Skeletal muscle cell (primary cell): Measurements from ENCODE around the gene MUS81.

ENCODE experiments used
- DNase-seq: peaks from one replicate; pipeline ENCODE4 v3.0.0-alpha.2; 2010; ENCODE audit warnings: low read depth
- H3K4me3 ChIP-seq: 2 replicates; pipeline ENCODE4 v1.5.1; 2011; ENCODE audit warnings: low read depth, mild to moderate bottlenecking, control low read depth, low read length, moderate library complexity

MUS81 gene

GRCh38 chr11:65869643-65870306 is 9.5 kb downstream of the MUS81 start:
- DNase-seq: no peak
- H3K4me3 ChIP-seq: no peak overlapping the region

GRCh38 chr11:65870307-65870658 is 10.1 kb downstream of the MUS81 start:
- no peak overlapping the region for H3K4me3 ChIP-seq
- no peak for DNase-seq

GRCh38 chr11:65870706-65871681 is 10.8 kb downstream of the MUS81 start:
- peak overlapping the region; percentile 69 for H3K4me3 ChIP-seq
- no peak for DNase-seq

GRCh38 chr11:65871811-65872548 is 11.7 kb downstream of the MUS81 start:
- no peak for DNase-seq
- peak overlapping the region; percentile 69 for H3K4me3 ChIP-seq

DNA sequence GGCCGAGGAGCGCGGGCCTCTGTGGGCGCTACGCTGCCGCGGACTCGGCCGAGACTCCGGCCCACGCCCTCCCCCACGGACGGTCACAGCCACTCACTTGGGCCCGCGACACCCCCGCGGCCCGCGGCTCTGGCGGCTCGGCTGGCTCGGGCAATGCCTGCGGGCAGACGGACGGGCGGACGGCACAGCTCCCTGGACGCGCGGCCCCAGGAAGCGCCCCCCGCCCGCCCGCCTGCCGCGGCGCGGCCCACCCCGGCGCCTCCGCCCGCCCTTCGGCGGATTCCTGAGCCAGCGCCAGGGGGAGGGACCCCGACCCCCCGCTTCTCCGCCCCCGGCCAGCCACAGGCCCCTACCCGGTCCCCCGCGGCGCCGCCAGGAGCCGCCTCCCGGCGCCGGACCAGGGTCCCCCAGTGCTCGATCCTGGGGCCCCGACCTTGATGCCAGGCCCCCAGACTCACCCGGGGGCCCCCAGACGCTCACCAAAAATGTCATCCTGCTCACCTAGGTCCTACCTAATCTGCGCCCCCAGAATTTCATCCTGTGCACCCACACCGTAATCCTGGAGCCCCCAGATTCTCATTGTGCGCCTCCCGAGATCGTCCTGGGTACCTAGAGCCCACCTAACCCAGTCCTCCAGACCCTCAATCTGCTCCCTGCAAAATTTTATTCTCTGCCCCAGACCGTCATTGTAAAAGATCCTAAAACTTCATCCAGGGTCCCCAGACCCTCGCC is 12.5 kb downstream of the MUS81 start, which contains the start of gene EFEMP2:
Gene EFEMP2, minus strand, starts transcription at position 215 of the 732 bp plus-strand sequence. CDS start 446 bp downstream, outside the sequence.
- DNase-seq: no peak
- peak within 1 kb of the TSS; percentile 69 for H3K4me3 ChIP-seq

GRCh38 chr11:65873318-65874156 is 13.3 kb downstream of the MUS81 start:
- peak overlapping the region; percentile 69 for H3K4me3 ChIP-seq
- peak; percentile 74 for DNase-seq

GRCh38 chr11:65879617-65880016 is 19.4 kb downstream of the MUS81 start, which contains the start of gene CTSW:
Gene CTSW (plus strand): TSS chr11:65879837. CDS start chr11:65879855, 18 bp downstream.
- no peak for DNase-seq
- H3K4me3 ChIP-seq: no peak within 1 kb of the TSS

- DNase-seq: no peak
- no peak overlapping the region for H3K4me3 ChIP-seq
Observed at GRCh38 chr11:65880027-65880426, 19.8 kb downstream of the MUS81 start.

DNA sequence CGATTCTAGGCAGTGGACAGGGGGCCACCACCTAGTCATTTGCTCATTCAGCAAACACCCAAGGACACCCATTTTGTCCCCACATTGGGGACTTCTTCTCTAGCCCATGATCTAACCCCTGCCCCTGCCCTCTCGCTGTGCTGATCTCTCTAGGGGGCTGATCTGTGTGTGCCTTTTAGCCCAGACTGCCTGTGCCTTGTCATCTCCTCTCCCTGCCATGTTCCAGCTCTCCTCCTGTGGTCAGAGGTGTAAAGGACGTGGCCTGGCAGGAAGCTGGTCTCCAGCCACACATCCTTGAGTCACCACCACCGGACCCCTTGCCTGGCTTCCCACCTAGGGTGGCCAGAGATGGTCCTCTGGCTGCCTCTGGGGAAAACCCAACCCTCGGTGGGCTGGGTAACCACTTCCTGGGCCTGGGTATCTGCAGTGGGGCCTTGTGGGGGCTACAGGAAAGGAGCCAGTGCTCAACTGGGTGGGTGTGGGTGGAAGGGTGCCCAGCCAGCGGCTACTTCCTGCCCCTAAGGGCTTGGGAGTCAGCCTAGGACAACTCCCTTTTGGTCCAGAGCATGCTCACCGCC is 20.7 kb downstream of the MUS81 start:
- DNase-seq: no peak
- H3K4me3 ChIP-seq: no peak overlapping the region

DNA sequence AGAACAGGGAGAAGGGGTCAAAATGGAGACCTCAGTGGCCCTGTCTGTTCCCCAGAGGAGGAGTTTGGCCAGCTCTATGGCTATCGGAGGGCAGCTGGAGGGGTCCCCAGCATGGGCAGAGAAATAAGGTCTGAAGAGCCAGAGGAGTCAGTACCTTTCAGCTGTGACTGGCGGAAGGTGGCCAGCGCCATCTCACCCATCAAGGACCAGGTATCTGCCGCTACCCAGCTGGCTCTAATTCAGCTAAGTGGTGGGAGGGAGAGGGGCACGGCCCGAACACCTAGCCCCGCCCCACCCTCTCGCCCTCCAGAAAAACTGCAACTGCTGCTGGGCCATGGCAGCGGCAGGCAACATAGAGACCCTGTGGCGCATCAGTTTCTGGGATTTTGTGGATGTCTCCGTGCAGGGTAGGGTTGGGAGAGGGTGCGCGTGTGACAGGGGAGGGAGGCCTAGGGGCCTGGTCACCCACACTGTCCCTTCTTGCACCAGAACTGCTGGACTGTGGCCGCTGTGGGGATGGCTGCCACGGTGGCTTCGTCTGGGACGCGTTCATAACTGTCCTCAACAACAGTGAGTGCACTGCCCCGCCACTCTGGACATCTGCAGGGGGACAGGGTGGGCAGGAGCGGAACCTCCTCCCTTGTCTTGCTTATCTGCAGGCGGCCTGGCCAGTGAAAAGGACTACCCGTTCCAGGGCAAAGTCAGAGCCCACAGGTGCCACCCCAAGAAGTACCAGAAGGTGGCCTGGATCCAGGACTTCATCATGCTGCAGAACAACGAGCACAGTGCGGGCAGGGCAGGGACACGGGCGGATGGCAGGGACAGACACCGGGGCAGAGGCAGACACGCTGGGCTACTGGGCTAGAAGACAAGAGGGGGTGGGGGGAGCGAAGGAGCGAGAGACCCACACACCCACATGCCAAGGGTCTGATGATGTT is 22.2 kb downstream of the MUS81 start:
- no peak overlapping the region for H3K4me3 ChIP-seq
- DNase-seq: no peak

- DNase-seq: no peak
- no peak overlapping the region for H3K4me3 ChIP-seq
Observed at GRCh38 chr11:65883058-65883761, 23.0 kb downstream of the MUS81 start.

GRCh38 chr11:65883786-65884715 is 23.8 kb downstream of the MUS81 start:
- DNase-seq: no peak
- H3K4me3 ChIP-seq: no peak overlapping the region

GRCh38 chr11:65884716-65885092 is 24.5 kb downstream of the MUS81 start:
- no peak overlapping the region for H3K4me3 ChIP-seq
- DNase-seq: no peak

DNA sequence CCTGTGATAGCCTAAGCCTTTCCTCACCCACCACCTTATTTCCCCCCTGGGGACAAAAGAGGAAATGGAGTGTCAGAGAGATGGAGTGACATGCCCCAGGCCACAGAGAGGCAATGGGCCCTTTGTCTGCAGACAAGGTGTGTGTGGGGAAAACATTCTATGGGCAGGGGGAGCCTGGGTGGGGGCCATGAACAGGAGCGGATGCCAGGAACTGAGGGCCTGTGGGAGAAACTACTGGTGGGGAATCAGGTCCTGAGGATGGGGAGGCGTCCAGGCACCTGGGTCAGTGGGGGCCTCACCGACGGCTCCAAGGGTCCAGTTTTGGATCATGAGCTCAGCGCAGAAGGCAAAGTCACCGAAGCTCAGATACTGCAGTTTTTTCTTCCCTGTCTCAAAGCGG is 25.0 kb downstream of the MUS81 start:
- DNase-seq: no peak
- no peak overlapping the region for H3K4me3 ChIP-seq

DNA sequence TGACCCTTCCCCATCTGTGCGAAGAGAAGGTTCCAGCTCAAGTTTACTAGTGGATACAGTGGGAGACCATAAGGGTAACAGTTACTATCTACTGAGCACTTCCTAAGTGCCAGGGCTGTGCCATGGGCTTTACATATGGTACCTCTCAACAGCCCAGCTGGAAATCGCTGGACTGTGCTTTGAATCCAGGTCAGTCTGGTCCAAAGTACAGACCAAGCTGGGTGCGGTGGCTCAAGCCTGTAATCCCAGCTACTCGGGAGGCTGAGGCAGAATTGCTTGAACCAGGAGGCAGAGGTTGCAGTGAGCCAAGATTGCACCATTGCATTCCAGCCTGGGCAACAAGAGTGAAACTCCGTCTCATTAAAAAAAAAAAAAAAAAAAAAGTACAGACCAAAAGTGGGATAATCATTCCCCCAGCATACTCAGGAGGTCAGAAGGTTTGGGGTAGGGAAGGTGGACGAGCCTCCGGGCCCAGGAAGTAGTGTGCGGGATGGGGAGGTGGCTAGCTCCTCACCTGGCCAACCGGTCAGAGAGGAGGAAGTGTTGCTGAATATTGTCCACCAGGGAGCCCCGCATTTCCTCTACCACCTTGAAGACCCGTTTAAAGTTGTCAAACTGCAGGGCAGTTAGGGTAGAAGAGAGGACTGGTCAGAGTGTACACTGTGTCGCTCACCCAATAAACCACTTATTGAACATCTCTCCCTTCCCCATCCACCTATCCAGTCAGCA is 25.7 kb downstream of the MUS81 start:
- H3K4me3 ChIP-seq: no peak overlapping the region
- DNase-seq: no peak
